PC-9 (cell line): ENCODE measurements around the gene PRRC1. TPM values are rescaled to one million over a fixed set of nuclear protein-coding genes. Genes with fewer than 3 reads are reported as not detected.

Experiments
- BruUV-seq: library from RNA; stranded (reverse); fragments of 400-500 nt; replicated peaks from 2 replicates; lab custom pipeline; 2021; lab: Mats Ljungman, UMichigan
- CTCF ChIA-PET: fragments of 300-600 bp; sonication (Branson Sonifier 250); formaldehyde crosslinking; loops from one replicate; lab custom pipeline; 2022; ENCODE audit warnings: antibody characterized with exemption; lab: Charles Lee
- POLR2A ChIA-PET: fragments of 300-600 bp; sonication (Branson Sonifier 250); formaldehyde crosslinking; loops from one replicate; lab custom pipeline; 2022; ENCODE audit warnings: antibody characterized with exemption; ENCODE audit not compliant: unreplicated experiment; lab: Charles Lee
- DNase-seq, 2 experiments: peaks; one replicate each; pipeline versions ENCODE4 v3.0.0 to v3.0.0-alpha.2; 2015 to 2022; ENCODE audit warnings: mixed read lengths in 1 of 2
- H2AFZ ChIP-seq: fragments of 200-600 bp; sonication (generic); 2 replicates; pipeline ENCODE4 v1.8.1; 2017; ENCODE audit warnings: antibody characterized with exemption
- H3F3A ChIP-seq: fragments of 200-600 bp; sonication (generic); 2 replicates; pipeline ENCODE4 v1.8.1; 2017; ENCODE audit warnings: antibody characterized with exemption, mild to moderate bottlenecking, low read depth; ENCODE audit not compliant: insufficient read depth
- H3K27ac ChIP-seq: fragments of 200-600 bp; sonication (generic); 2 replicates; pipeline ENCODE4 v1.6.1; 2016; ENCODE audit warnings: mixed run types
- H3K27me3 ChIP-seq: fragments of 200-600 bp; sonication (generic); 2 replicates; pipeline ENCODE4 v1.6.1; 2016; ENCODE audit warnings: low read depth, mixed run types; ENCODE audit not compliant: insufficient read depth
- H3K36me3 ChIP-seq: fragments of 200-600 bp; sonication (generic); 2 replicates; pipeline ENCODE4 v1.6.1; 2016; ENCODE audit warnings: low read depth, mixed run types
- H3K4me1 ChIP-seq: fragments of 200-600 bp; sonication (generic); replicated peaks from 2 replicates; pipeline ENCODE4 v1.6.1; 2016; ENCODE audit warnings: mixed run types; ENCODE audit not compliant: insufficient read depth
- H3K4me2 ChIP-seq: fragments of 200-600 bp; sonication (generic); 2 replicates; pipeline ENCODE4 v1.6.1; 2017; ENCODE audit warnings: mixed run types
- H3K4me3 ChIP-seq: fragments of 200-600 bp; sonication (generic); 2 replicates; pipeline ENCODE4 v1.6.1; 2016; ENCODE audit warnings: mixed run types
- H3K79me2 ChIP-seq: fragments of 200-600 bp; sonication (generic); 2 replicates; pipeline ENCODE4 v1.6.1; 2017; ENCODE audit warnings: low read depth, mixed run types
- H3K9me2 ChIP-seq: fragments of 200-600 bp; sonication (generic); 2 replicates; pipeline ENCODE4 v1.8.1; 2017; ENCODE audit warnings: mild to moderate bottlenecking; ENCODE audit not compliant: insufficient read depth
- H3K9me3 ChIP-seq: fragments of 200-600 bp; sonication (generic); 2 replicates; pipeline ENCODE4 v1.8.1; 2016; ENCODE audit warnings: low read depth; ENCODE audit not compliant: insufficient read depth
- H4K20me1 ChIP-seq: fragments of 200-600 bp; sonication (generic); 2 replicates; pipeline ENCODE4 v1.8.1; 2017; ENCODE audit not compliant: insufficient read depth
- EZH2 ChIP-seq: fragments of 200-600 bp; sonication (generic); IDR thresholded peaks from 2 replicates; pipeline ENCODE4 v1.8.0; 2017; ENCODE audit warnings: antibody characterized with exemption, low read depth
- intact Hi-C: fragments of 100-400 bp; cut with micrococcal nuclease; formaldehyde crosslinking; loops from one replicate; pipeline ENCODE4 v1.10.0; 2022; ENCODE audit not compliant: unreplicated experiment
- total RNA-seq: library from RNA; stranded (reverse); gene quantifications from 2 replicates; pipeline ENCODE4 v1.2.3, GENCODE V29; 2021
- TF ChIP-seq, protein P1 (sequence below): fragments of 200-600 bp; sonication (generic); conservative IDR thresholded peaks from 2 replicates; pipeline ENCODE4 v1.6.1; 2017; ENCODE audit warnings: mixed run types, antibody characterized with exemption, mild to moderate bottlenecking, moderate library complexity

Gene PRRC1
- total RNA-seq, 1 experiment from 2014 or later = 43.7 TPM

DNA sequence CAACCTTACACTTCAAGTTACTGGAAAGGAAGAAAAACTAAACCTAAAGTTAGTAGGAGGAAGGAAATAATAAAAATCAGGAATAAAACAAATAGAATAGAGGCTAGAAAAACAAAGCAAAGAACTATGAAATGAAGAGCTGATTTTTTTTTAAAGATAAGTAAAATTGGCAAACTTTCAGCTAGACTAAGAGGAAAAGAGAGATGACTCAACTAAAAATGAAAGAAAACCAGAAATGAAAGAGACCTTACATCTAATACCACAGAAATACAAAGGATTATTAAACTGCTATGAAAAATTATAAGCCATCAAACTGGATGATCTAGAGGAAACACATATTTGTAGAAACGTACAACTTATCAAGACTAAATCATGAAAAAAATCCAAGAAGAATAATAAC is 60.0 kb downstream of the PRRC1 start:
- H3K27me3 ChIP-seq = no peaks in the 10 kb centered on the region
- no peaks in the 10 kb centered on the region for H3F3A ChIP-seq
- ChIA-PET POLR2A (no interaction called here), CTCF (no interaction called here)
- no peak overlapping the region for H3K4me2 ChIP-seq
- BruUV-seq = no TSS peak
- H3K36me3 ChIP-seq = no peaks in the 10 kb centered on the region
- H3K9me2 ChIP-seq = no peaks in the 10 kb centered on the region; the same call in 1 of the 2 replicates
- H3K4me3 ChIP-seq = no peak overlapping the region
- TF ChIP-seq, protein P1, sequence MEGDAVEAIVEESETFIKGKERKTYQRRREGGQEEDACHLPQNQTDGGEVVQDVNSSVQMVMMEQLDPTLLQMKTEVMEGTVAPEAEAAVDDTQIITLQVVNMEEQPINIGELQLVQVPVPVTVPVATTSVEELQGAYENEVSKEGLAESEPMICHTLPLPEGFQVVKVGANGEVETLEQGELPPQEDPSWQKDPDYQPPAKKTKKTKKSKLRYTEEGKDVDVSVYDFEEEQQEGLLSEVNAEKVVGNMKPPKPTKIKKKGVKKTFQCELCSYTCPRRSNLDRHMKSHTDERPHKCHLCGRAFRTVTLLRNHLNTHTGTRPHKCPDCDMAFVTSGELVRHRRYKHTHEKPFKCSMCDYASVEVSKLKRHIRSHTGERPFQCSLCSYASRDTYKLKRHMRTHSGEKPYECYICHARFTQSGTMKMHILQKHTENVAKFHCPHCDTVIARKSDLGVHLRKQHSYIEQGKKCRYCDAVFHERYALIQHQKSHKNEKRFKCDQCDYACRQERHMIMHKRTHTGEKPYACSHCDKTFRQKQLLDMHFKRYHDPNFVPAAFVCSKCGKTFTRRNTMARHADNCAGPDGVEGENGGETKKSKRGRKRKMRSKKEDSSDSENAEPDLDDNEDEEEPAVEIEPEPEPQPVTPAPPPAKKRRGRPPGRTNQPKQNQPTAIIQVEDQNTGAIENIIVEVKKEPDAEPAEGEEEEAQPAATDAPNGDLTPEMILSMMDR = no peak
- TF ChIP-seq EZH2 = no peak
- H3K4me1 ChIP-seq = no peaks in the 10 kb centered on the region
- no peak for DNase-seq
- no peaks in the 10 kb centered on the region for H3K79me2 ChIP-seq
- H4K20me1 ChIP-seq = no peaks in the 10 kb centered on the region
- intact Hi-C loops = no loop called here
- H2AFZ ChIP-seq = no peak overlapping the region
- no peak overlapping the region for H3K27ac ChIP-seq
- H3K9me3 ChIP-seq = no peaks in the 10 kb centered on the region; the same call in 1 of the 2 replicates

DNA sequence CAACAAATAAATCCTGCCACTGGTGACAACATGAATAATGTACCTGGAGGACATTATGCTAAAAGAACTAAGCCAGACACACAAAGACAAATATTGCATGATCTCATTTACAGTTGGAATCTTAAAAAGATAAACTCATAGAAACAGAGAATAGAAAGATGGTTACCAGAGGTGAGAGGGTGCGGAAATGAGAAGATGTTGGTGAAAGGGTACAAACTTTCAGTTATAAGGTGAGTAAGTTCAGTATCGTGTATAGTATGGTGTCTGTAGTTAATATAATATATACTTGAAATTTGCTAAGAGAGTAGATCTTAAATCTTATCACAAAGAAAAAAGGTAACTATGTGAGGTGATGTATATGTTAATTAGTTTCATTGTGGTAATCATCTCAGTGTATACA is 63.3 kb downstream of the PRRC1 start:
- intact Hi-C loops = no loop called here

DNA sequence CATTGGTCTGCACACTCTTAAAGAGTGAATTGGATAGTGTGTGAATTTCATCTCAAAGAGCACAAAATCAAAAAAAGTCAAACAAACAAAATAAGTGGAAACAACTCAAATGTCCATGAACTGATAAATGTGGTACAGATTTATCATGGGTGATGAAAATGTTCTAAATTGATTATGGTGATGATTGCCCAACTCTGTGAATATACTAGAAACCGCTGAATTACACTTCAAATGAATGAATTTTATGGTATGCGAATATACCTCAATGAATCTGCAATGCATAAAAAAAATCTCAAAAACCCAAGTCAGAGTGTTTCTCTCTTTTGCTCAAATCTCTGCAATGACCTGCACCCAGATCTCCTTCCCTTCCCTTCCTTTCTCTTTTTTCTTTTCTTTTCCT is 64.0 kb downstream of the PRRC1 start:
- TF ChIP-seq, protein P1 = no peak

More for the DNA sequence above, 63.3 kb downstream of the PRRC1 start:
- H3F3A ChIP-seq = no peaks in the 10 kb centered on the region
- no TSS peak for BruUV-seq
- POLR2A ChIA-PET = no interaction called here
- H3K27me3 ChIP-seq = no peaks in the 10 kb centered on the region
- TF ChIP-seq, protein P1 = no peak
- TF ChIP-seq EZH2 = no peak
- H3K79me2 ChIP-seq = no peaks in the 10 kb centered on the region
- H3K4me1 ChIP-seq = no peaks in the 10 kb centered on the region
- no peaks in the 10 kb centered on the region; the same call in 1 of the 2 replicates for H3K9me2 ChIP-seq
- H3K27ac ChIP-seq = no peak overlapping the region
- H2AFZ ChIP-seq = no peak overlapping the region
- H3K36me3 ChIP-seq = no peaks in the 10 kb centered on the region
- H3K9me3 ChIP-seq = no peaks in the 10 kb centered on the region; the same call in 1 of the 2 replicates
- no peak for DNase-seq
- H3K4me2 ChIP-seq = no peak overlapping the region
- H3K4me3 ChIP-seq = no peak overlapping the region
- CTCF ChIA-PET = no interaction called here
- H4K20me1 ChIP-seq = no peaks in the 10 kb centered on the region

More for the DNA sequence above, 64.0 kb downstream of the PRRC1 start:
- no peak overlapping the region for H3K4me3 ChIP-seq
- BruUV-seq = no TSS peak
- no peaks in the 10 kb centered on the region for H3K27me3 ChIP-seq
- no peaks in the 10 kb centered on the region for H3K79me2 ChIP-seq
- no peak overlapping the region for H2AFZ ChIP-seq
- no peak for DNase-seq
- intact Hi-C loops = no loop called here
- ChIA-PET CTCF (no interaction called here), POLR2A (no interaction called here)
- no peaks in the 10 kb centered on the region for H3K36me3 ChIP-seq
- H3K9me2 ChIP-seq = no peaks in the 10 kb centered on the region; the same call in 1 of the 2 replicates
- H4K20me1 ChIP-seq = no peaks in the 10 kb centered on the region
- H3K27ac ChIP-seq = no peak overlapping the region
- H3K9me3 ChIP-seq = no peaks in the 10 kb centered on the region
- no peaks in the 10 kb centered on the region for H3K4me1 ChIP-seq
- H3K4me2 ChIP-seq = no peak overlapping the region
- H3F3A ChIP-seq = no peaks in the 10 kb centered on the region
